Right forelimb (tissue), 1 donor: ENCODE measurements around the gene CFAP69.
"Not testable (repeated sequence)": the region's sequence is repeated elsewhere in the genome, so short reads cannot be mapped to it uniquely, and the experiment has no call there.

Experiments
- DNase-seq: peaks from one replicate; pipeline ENCODE4 v3.0.0-alpha.2; 2018

The CFAP69 gene

DNA sequence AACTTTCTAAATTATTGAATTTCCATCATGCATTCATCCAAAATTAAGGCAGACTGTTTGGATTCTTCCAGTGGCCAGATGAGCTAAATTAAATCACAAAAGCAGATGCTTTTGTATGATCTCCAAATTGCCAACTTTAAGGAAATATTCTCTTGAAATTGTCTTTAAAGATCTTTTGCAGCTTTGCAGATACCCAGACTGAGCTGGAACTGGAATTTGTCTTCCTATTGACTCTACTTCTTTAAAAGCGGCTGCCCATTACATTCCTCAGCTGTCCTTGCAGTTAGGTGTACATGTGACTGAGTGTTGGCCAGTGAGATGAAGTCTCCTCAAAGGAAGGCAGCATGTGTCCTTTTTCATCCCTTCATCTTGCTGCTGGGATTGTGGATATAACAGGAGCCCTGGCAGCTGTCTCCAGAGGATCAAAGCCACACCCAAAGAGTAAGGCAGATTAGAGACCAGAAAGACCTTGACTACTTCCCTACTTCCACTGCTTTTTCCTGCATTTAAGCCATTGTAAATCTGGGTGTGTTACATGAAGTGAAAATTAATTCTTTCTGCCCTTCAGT is 8.2 kb upstream of the CFAP69 start:
- DNase-seq = no peak

GRCh38 chr7:90238022-90238421 is 7.0 kb upstream of the CFAP69 start:
- no peak for DNase-seq

- no peak for DNase-seq
Measured at GRCh38 chr7:90238583-90238982, 6.4 kb upstream of the CFAP69 start.

DNA sequence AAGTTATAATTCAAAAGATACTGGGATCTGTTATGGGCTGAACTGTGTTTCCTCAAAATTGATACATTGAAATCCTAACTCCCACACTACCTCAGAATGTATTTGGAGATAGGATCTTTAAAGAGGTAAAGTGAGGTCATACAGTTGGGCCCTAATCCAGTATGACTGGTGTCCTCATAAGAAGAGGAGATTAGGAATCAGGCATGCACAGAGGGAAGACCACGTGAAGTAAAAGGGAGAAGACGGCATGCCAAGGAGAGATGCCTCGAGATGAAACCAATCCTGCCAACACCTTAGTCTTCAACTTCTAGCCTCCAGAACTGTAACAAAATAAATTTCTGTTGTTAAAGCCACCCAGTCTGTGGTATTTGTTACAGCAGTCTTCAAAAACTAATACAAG is 5.9 kb upstream of the CFAP69 start:
- no peak for DNase-seq

DNA sequence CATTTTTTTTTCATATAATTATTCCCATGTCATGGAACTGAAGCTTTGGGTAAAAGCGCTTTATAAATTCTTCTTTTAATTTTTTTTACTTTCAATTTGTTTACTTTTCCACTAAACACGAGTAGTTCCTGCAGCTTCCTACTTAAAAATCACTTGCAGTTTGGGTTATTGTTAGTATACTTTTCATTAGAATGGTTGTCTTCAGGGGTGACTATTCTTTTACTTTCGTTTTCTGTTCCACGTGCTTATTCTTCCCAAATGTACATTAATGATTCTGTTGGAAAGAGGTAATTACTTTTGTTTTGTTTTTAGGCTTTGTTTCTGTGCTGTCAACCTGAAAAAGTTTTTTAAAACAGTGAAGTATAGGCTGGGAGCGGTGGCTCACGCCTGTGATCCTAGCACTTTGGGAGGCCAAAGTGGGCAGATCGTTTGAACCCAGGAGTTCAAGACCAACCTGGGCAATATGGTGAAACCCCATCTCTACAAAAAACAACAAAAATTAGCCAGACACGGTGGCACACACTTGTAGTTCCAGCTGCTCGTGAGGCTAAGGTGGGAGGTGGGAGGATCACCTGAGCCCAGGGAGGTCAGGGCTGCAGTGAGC is 5.2 kb upstream of the CFAP69 start:
- no peak for DNase-seq

DNA sequence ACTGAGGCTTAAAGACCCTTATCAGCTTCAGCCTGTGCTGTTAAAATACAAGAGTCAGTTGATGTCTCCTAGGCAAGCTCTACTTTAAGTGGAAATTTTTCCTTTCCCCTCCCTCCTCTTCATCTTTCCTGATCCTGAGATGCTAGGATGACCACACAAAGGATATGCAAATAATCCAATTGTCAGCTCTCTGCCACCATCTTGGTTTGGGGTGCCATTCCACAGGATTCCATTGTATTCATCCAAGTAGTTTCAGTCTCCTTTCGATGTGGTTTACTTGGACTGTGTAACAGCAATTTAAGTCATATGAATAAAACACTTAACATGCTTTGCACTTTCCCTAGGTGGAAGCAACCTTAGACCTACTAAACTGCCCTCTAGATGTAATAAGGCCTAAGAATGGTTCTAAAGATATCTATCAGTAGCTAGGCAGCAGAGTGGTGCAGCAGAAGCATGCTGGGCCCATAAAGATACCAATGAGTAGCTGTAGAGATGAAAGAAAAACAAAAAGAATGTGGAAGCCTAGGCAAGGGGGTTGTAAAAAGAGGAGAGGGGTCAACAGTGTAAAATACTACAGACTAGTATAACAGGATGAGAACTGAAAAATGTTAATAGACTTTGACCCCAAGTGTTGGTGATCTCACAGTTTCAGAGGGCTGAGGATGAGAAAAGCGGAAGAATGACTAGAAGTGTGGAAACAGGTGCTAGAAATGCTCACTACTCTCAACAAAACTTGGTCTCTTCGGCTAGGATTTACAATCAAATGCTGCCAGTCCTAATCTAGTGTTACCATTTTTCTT is 2.4 kb upstream of the CFAP69 start:
- no peak for DNase-seq

DNA sequence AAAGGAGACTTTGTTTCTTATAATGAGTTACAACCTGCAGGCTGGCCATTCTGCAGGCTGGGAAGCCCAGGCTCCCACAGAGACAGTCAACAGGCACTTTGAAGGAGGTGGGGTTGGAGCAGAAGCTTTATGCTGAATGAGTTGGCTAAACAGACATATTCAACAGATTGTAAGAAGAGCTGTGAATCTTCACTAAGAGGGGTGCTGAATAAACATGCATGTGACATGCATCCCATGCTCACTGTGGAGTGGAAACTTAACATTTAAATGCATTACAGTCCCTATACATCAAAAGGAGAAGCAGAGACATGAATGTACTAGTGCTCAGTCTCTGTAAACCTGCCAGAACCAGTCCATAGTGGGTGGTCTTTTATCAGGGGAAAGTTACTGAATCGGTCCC is 1.4 kb upstream of the CFAP69 start:
- no peak for DNase-seq

- DNase-seq = no peak
Measured at GRCh38 chr7:90244565-90244908, 437 bp upstream of the CFAP69 start.

- no peak for DNase-seq
Measured at GRCh38 chr7:90246171-90246570, 1.2 kb downstream of the CFAP69 start.

- DNase-seq = no peak
Measured at GRCh38 chr7:90248706-90249105, 3.7 kb downstream of the CFAP69 start.

GRCh38 chr7:90250601-90251303 is 5.8 kb downstream of the CFAP69 start:
- DNase-seq = no peak

- no peak for DNase-seq
Measured at GRCh38 chr7:90251304-90251635, 6.3 kb downstream of the CFAP69 start.

DNA sequence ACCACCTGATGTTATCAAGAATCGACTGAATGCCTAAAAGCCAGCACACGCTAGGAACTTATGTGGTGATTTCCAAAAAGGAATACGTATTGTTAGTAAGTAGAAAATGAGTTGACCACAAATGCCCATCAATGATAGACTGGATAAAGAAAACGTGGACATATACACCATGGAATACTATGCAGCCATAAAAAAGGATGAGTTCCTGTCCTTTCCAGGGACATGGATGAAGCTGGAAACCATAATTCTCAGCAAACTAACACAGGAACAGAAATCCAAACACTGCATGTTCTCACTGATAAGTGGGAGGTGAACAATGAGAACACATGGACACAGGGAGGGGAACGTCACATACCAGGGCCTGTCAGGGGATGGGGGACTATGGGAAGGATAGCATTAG is 11.0 kb downstream of the CFAP69 start:
- not testable (repeated sequence) for DNase-seq

DNA sequence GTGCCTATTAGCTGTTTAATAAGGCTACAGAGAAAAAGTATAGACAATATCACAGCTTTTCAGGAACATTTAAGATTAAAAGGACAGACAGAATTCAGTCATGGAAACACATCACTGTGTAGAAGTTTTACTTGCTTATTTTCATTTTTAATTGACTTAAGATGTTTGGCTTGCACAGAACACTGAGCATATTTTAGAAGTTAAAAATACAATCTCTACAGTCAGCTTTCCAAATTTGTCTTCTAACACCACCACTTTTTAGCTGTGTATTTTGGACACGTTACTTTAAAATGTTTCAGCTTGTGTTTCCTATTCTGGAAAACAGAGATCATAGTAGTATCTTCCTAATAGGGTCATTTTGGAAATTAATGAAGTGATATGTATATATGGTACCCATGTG is 11.8 kb downstream of the CFAP69 start:
- DNase-seq = no peak

- DNase-seq = no peak
Measured at GRCh38 chr7:90261441-90261840, 16.5 kb downstream of the CFAP69 start.

DNA sequence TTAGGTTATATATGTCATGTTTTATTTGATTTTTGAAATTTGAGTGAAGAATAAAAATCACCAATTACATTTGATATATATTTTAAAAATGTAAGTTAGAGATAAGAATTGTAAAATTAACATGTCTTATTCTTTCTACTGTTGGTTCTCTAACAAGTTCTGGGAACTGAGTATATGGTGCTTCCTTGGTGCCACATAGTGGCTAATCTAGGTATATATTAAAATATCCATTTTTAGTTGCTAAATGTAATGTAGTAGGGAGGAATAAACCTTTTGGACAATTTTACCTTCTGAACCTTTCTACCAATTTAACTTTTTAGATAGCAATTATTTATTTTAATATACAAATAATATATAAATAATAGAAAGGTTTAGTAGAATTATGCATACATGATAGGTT is 17.5 kb downstream of the CFAP69 start:
- DNase-seq = no peak

DNA sequence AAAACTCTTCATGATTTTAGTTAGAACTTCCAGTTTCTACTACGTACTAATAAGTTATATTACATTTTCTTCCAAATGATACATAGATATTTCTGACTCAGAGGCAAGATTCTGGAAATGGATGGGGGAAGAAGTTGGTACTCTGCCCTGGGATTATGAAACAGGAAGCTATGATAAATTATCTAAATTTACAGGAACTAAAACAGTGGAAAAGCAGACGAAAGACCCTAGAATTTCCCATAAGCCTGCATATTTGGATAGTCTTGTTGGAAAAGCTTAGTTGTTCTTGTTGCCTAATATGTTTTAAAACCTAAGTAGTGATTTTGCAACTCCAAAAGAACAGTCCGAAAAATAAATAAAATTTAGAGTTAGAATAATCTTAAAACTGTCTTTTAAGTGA is 21.8 kb downstream of the CFAP69 start:
- no peak for DNase-seq

- no peak for DNase-seq
Measured at GRCh38 chr7:90267263-90267858, 22.4 kb downstream of the CFAP69 start.

DNA sequence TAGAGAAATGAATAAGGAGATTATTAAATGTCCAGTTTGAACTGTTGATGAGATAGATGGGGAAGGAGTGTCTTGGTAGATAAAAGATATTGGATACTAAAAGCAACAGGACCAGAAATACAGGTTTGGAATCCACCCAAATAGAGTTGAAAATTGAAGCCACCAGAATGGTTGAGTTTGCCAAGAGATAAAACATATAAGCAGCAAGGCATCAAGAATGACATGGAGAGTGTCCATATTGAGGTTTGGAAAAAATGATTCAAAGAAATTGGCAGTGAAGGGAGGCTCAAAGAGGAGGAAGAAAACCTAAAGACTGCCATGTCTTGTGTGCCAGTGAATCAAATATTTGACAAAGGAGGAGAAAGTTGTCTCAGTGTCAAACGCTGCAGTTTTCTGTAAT is 24.2 kb downstream of the CFAP69 start:
- no peak for DNase-seq

DNA sequence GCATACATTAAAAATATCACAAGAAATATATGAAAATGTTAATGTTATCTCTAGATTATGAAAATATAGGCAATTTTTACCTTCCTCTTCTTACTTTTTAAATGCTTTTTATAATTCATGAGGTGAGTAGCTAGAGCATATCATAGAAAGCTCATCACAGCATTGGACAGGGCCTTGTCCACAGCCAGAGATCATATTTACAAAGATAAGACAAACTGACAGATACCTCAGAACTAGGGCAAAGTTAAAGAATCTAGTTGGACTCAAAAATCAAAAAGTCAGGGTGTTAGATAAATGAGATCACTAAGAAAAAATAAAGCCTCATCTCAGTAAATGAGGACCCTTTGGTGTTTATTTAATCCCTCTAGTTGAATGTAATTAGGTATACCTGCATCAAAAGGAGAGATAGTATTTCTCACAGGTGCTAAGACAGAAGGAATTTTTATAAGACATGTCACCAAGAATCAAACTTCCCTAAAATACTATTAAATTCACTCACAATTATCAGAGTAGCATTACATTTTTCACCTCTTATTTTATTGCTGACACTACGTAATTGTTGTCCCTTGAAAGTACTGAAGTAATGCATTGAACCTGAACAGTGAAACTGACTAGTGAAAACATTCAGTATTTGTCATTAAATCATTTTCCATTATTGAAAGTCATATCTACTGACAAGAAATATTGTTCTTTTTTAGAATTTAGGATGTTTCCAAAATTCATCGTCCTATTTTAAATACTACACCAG is 25.6 kb downstream of the CFAP69 start:
- no peak for DNase-seq

- no peak for DNase-seq
Measured at GRCh38 chr7:90271753-90272152, 26.8 kb downstream of the CFAP69 start.

DNA sequence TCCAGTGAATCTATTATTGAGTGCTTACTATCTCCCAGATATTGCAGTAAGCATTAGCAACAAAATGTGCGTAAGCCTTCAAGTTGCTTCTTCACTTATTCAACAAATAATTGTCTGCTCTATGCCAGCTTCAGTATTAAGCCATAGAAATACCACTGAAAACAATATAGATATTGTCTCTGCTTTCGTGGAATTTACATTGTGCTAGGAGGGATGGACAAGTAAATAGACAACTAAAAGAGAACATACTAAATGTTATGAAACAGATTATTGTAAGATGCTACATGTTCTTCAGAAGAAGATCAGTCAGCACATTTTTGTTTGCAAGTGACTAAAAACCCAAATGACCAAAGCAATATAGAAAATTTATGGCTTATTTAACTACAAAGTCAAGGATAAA is 27.3 kb downstream of the CFAP69 start:
- DNase-seq = no peak

DNA sequence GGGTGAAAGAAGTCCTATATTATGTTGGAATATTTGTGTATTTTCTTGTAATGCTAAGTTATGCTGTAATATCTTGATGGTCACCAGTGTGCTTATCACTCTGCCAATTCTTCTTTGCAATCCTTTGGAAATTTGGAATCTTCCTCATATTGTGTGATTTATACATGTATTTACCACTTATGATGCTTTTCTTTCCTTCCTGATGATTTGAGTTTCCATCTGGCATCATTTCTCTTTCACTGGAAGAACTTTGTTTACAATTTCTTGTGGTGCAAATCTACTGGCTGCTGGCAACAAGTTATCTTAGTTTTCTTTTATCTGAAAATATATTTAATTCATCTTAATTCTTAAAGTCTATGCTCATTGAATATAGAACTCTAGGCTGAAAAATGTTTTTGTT is 29.2 kb downstream of the CFAP69 start:
- no peak for DNase-seq
